ENCODE measurements around the gene SPCS1. TPM values are rescaled to one million over a fixed set of nuclear protein-coding genes. Genes with fewer than 3 reads are reported as not detected.
A peak's percentile ranks its signal among the peaks of the same experiment; 100 is the strongest.

The SPCS1 gene
- total and polyA plus RNA-seq, 9 of the 15 experiments (the other 6 are each of a cell fraction or from before 2014, with no cell fraction given): 73.9 to 567 (median 127) TPM

DNA sequence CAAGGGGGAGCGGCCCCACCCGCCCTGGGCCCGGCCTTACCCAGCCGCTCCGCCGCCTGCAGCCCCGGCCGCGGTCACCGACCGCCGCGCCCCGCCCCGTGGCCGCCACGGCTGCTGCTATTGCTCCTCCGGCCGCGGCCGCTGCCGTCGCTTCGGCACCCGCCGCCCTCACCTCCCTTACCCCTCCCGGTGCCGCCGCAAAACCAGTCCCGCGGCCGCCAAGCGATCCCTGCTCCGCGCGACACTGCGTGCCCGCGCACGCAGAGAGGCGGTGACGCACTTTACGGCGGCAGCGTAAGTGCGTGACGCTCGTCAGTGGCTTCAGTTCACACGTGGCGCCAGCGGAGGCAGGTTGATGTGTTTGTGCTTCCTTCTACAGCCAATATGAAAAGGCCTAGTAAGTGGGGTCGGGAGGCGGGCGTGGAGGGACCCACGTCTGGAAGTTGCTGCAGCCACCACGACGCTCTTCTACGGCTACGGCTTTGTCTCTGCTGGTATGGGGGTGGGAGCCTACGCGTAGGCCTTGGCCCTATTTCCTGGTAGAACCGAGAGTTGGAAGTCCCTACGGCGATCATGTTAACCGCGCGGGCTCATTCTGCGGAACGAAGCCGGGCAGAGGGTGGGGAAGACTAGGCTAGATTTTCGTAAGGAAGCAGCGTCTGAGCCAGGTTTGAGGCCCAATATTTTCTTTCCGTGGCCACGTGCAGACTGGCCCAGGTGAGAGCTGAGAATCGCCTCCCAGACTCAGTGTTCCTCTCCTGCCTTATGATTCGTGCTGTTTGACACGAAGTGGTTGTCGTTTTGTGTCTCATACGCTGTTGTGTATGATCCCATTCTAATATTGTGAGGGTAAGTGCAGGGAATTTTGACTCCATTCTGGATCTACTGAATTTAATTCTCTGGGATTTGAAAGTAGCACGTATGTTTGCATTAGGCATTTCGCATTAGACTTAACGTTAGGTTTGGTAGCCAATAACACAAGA is 19.9 kb upstream of the SPCS1 start, which contains the start of the genes GNL3 and PBRM1 (continued):
- TF ChIP-seq, protein P1, sequence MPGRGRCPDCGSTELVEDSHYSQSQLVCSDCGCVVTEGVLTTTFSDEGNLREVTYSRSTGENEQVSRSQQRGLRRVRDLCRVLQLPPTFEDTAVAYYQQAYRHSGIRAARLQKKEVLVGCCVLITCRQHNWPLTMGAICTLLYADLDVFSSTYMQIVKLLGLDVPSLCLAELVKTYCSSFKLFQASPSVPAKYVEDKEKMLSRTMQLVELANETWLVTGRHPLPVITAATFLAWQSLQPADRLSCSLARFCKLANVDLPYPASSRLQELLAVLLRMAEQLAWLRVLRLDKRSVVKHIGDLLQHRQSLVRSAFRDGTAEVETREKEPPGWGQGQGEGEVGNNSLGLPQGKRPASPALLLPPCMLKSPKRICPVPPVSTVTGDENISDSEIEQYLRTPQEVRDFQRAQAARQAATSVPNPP (IDR thresholded peaks at IDR 0.05; ENCODE audit: borderline replicate concordance, insufficient read depth, insufficient read length): no peak
- no peak for TF ChIP-seq WHSC1 (IDR thresholded peaks at IDR 0.05; ENCODE audit: low read length)
- no peak for TF ChIP-seq ZNF143 (CRISPR knock-in tag; IDR thresholded peaks at IDR 0.05)
- TF ChIP-seq, protein P2, sequence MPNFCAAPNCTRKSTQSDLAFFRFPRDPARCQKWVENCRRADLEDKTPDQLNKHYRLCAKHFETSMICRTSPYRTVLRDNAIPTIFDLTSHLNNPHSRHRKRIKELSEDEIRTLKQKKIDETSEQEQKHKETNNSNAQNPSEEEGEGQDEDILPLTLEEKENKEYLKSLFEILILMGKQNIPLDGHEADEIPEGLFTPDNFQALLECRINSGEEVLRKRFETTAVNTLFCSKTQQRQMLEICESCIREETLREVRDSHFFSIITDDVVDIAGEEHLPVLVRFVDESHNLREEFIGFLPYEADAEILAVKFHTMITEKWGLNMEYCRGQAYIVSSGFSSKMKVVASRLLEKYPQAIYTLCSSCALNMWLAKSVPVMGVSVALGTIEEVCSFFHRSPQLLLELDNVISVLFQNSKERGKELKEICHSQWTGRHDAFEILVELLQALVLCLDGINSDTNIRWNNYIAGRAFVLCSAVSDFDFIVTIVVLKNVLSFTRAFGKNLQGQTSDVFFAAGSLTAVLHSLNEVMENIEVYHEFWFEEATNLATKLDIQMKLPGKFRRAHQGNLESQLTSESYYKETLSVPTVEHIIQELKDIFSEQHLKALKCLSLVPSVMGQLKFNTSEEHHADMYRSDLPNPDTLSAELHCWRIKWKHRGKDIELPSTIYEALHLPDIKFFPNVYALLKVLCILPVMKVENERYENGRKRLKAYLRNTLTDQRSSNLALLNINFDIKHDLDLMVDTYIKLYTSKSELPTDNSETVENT (CRISPR knock-in tag; IDR thresholded peaks at IDR 0.05): peak; percentile 54; the same call in 1 of the 2 replicates
- TF ChIP-seq, protein P3, sequence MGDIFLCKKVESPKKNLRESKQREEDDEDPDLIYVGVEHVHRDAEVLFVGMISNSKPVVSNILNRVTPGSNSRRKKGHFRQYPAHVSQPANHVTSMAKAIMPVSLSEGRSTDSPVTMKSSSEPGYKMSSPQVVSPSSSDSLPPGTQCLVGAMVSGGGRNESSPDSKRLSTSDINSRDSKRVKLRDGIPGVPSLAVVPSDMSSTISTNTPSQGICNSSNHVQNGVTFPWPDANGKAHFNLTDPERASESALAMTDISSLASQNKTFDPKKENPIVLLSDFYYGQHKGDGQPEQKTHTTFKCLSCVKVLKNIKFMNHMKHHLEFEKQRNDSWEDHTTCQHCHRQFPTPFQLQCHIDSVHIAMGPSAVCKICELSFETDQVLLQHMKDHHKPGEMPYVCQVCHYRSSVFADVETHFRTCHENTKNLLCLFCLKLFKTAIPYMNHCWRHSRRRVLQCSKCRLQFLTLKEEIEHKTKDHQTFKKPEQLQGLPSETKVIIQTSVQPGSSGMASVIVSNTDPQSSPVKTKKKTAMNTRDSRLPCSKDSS (IDR thresholded peaks at IDR 0.05; ENCODE audit: low read depth, partially characterized antibody): no peak
- TF ChIP-seq, protein P4, sequence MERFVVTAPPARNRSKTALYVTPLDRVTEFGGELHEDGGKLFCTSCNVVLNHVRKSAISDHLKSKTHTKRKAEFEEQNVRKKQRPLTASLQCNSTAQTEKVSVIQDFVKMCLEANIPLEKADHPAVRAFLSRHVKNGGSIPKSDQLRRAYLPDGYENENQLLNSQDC (CRISPR knock-in tag; IDR thresholded peaks at IDR 0.05): no peak
- peak in 1 of 2 experiments; percentile 52; a peak in 1 of 4 replicates for TF ChIP-seq TBL1XR1 (IDR thresholded peaks at IDR 0.05; ENCODE audit: low read length in 2 of 2)
- TF ChIP-seq ARID2 (IDR thresholded peaks at IDR 0.05): no peak
- no peak for TF ChIP-seq ZNF445 (CRISPR knock-in tag; IDR thresholded peaks at IDR 0.05; ENCODE audit: low read depth)
- TF ChIP-seq CBX2 (IDR thresholded peaks at IDR 0.05; ENCODE audit: insufficient read depth, low read length, poor library complexity, severe bottlenecking): no peak
- TF ChIP-seq MIER1 (IDR thresholded peaks at IDR 0.05; ENCODE audit: low read depth): no peak
- TF ChIP-seq ELF1 (tag; IDR thresholded peaks at IDR 0.05): peak; percentile 58; the same call in 1 of the 2 replicates
- no peak for TF ChIP-seq SMAD1 (IDR thresholded peaks at IDR 0.05; ENCODE audit: low read depth, low read length, partially characterized antibody)
- TF ChIP-seq SPI1 (IDR thresholded peaks at IDR 0.05; ENCODE audit: borderline replicate concordance, low read depth, low read length): no peak
- TF ChIP-seq, protein P5, sequence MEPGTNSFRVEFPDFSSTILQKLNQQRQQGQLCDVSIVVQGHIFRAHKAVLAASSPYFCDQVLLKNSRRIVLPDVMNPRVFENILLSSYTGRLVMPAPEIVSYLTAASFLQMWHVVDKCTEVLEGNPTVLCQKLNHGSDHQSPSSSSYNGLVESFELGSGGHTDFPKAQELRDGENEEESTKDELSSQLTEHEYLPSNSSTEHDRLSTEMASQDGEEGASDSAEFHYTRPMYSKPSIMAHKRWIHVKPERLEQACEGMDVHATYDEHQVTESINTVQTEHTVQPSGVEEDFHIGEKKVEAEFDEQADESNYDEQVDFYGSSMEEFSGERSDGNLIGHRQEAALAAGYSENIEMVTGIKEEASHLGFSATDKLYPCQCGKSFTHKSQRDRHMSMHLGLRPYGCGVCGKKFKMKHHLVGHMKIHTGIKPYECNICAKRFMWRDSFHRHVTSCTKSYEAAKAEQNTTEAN (CRISPR knock-in tag; IDR thresholded peaks at IDR 0.05): no peak
- TF ChIP-seq ARHGAP35 (IDR thresholded peaks at IDR 0.05; ENCODE audit: partially characterized antibody): no peak
- no peak for TF ChIP-seq BRF1 (IDR thresholded peaks at IDR 0.05; ENCODE audit: borderline replicate concordance, extremely low read depth, insufficient read length)
- no peak for TF ChIP-seq KLF16 (IDR thresholded peaks at IDR 0.05)

All from K562 (cell line).